ENCODE measurements around the gene LENG1. TPM values are rescaled to one million over a fixed set of nuclear protein-coding genes. Genes with fewer than 3 reads are reported as not detected.

Gene LENG1
- total RNA-seq, 1 donor from 2014 or later: 11.5 TPM

- DNase-seq (ENCODE audit: low read depth): no peak
- H3K4me3 ChIP-seq (ENCODE audit: low read depth, low read length): no peak overlapping the region
- TF ChIP-seq CTCF (conservative IDR thresholded peaks at IDR 0.05; ENCODE audit: low read depth, low read length): no peak
These were observed 4.7 kb downstream of the LENG1 start for GRCh38 chr19:54154603-54155345.

DNA sequence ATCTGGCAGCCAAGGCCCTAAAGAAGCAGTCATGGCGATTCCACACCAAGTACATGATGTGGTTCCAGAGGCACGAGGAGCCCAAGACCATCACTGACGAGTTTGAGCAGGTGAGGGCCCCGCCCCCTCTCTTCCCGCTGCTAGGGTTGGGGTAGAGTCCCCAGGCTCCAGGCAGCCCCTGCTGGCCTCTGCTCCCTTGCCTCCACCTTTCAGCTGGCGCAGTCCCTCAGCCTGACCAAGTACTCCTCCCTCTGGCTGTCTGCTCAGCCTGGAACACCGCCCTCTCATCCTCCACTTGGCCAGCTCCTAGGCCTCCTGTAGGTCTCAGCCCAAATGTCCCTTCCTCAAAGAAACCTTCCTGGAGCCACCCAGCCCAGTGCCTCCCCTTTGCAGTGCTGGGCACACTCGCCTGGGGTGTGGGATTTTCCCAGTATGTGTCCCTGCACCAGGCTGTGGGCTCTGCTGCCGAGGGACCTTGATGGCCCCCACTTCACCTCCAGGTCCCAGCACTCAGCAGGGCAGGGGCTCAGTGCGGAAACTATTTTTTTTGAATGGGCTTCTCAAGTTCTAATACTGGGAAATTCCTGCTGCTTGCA is 5.7 kb downstream of the LENG1 start:
- no peak overlapping the region for H3K4me3 ChIP-seq (ENCODE audit: low read depth, low read length)
- TF ChIP-seq CTCF (conservative IDR thresholded peaks at IDR 0.05; ENCODE audit: low read depth, low read length): no peak
- no peak for DNase-seq (ENCODE audit: low read depth)

DNA sequence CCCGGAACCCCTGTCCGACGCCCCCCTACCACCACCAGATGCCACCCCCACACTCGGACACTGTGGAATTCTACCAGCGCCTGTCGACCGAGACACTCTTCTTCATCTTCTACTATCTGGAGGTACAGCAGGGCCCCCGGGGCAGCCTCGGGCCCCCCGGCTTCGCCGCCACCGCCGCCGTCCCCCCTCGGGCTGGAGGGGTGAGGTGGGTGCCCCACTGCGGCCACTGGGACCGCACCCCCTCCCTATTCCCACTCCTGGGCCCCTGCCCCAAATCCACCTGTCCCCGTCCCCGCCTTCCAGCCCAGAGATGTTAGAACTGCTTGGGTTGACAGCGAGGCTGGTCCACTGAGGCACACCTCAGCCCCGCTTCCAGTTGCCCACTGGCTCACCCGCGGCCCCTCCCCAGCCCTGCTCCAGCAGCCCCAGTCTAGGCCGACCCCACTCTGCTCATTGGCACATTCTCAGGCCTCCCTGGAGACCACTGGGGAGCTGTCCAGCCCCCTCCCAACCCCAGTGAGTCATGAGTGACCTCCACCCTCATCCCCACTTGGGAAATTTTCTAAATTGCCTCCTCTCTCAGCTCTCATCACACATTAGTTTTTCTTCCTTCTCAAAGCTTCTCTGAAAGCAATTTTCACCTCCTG is 6.5 kb downstream of the LENG1 start:
- DNase-seq (ENCODE audit: low read depth): no peak
- no peak overlapping the region for H3K4me3 ChIP-seq (ENCODE audit: low read depth, low read length)
- no peak for TF ChIP-seq CTCF (conservative IDR thresholded peaks at IDR 0.05; ENCODE audit: low read depth, low read length)

- no peak for TF ChIP-seq CTCF (conservative IDR thresholded peaks at IDR 0.05; ENCODE audit: low read depth, low read length)
- DNase-seq (ENCODE audit: low read depth): no peak
- no peak overlapping the region for H3K4me3 ChIP-seq (ENCODE audit: low read depth, low read length)
These were observed 7.3 kb downstream of the LENG1 start for GRCh38 chr19:54152267-54152666.

- H3K4me3 ChIP-seq (ENCODE audit: low read depth, low read length): no peak overlapping the region
- no peak for TF ChIP-seq CTCF (conservative IDR thresholded peaks at IDR 0.05; ENCODE audit: low read depth, low read length)
- DNase-seq (ENCODE audit: low read depth): no peak
These were observed 8.0 kb downstream of the LENG1 start for GRCh38 chr19:54151362-54152035.

- DNase-seq (ENCODE audit: low read depth): no peak
- H3K4me3 ChIP-seq (ENCODE audit: low read depth, low read length): no peak overlapping the region
- no peak for TF ChIP-seq CTCF (conservative IDR thresholded peaks at IDR 0.05; ENCODE audit: low read depth, low read length)
These were observed 10.3 kb downstream of the LENG1 start for GRCh38 chr19:54149021-54149812.

Measured in epithelial cell of proximal tubule (primary cell).